ENCODE measurements around the gene STARD13.

The STARD13 gene

DNA sequence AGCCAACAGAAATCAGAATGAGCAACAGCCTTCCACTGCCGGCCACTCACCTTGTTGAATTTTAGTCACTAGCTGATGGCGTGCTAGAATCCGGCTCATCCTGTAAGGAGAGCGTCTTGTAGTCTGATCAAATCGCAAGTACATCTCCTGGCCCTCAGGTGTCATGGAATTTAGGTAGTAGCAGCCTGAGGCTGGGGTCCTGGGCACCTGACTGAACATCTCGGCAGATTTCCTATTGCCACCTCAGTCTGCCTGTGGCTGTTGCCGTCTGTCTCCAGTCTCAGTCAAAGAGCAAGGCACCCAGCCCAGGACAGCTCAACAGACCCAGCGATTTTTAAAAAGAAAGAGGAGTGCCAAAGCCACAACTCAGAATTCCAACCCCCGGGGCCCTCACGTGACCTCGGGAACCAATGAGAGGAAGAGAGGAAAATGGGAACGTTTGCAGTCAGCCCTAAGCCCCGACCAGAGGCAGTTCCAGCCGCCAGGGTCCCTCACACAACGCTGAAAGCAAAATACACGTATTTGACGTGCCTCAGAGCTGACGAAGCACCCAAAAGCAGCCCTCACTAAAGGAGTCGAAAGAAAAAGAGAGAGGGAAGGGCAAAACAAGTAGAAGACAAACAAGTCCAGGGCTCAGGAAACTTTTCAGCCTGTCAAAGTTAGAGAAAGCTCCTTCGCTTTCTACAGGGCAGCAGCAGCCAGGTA lies at the start of gene STARD13:
STARD13 (minus strand) TSS at position 336 of the 705 bp plus-strand sequence; CDS start at position 219, 117 bp downstream.
- in situ Hi-C loops (cut with MboI; ENCODE audit: low sequenced_read_pairs) = no loop called here

GRCh38 chr13:33334831-33335230 lies 49.3 kb upstream of the STARD13 start:
- in situ Hi-C loops (cut with MboI; ENCODE audit: low sequenced_read_pairs) = no loop called here

DNA sequence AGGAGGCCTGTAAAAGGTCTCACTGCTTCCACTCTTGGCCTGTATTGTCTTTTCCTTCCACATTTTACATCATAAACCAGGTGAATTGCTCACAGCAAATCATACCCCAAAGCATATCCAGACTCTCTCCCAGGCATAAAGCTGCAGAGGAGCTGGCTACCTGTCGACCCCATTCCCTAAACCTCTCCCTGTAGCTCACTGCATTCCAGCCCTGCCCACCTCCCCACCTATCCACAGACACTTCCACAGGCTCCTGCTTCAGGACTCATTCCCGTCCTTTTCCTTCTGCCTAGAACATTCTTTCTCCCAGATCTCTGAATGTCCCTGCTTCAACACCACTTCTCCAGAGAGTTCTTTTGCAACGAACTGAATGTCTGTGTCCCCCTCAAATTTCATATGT lies 46.4 kb upstream of the STARD13 start:
- in situ Hi-C loops (cut with MboI; ENCODE audit: low sequenced_read_pairs) = no loop called here

GRCh38 chr13:33330483-33330882 lies 44.9 kb upstream of the STARD13 start:
- in situ Hi-C loops (cut with MboI; ENCODE audit: low sequenced_read_pairs) = no loop called here

GRCh38 chr13:33328701-33329100 lies 43.1 kb upstream of the STARD13 start:
- in situ Hi-C loops (cut with MboI; ENCODE audit: low sequenced_read_pairs) = no loop called here

GRCh38 chr13:33326723-33327122 lies 41.2 kb upstream of the STARD13 start:
- in situ Hi-C loops (cut with MboI; ENCODE audit: low sequenced_read_pairs) = no loop called here

GRCh38 chr13:33326246-33326645 lies 40.7 kb upstream of the STARD13 start:
- in situ Hi-C loops (cut with MboI; ENCODE audit: low sequenced_read_pairs) = no loop called here

GRCh38 chr13:33323801-33324510 lies 38.4 kb upstream of the STARD13 start:
- in situ Hi-C loops (cut with MboI; ENCODE audit: low sequenced_read_pairs) = no loop called here

GRCh38 chr13:33322965-33323668 lies 37.6 kb upstream of the STARD13 start:
- in situ Hi-C loops (cut with MboI; ENCODE audit: low sequenced_read_pairs) = no loop called here

GRCh38 chr13:33322543-33322809 lies 36.9 kb upstream of the STARD13 start:
- in situ Hi-C loops (cut with MboI; ENCODE audit: low sequenced_read_pairs) = no loop called here

- in situ Hi-C loops (cut with MboI; ENCODE audit: low sequenced_read_pairs) = no loop called here
Observed at GRCh38 chr13:33321686-33322542, 36.4 kb upstream of the STARD13 start.

DNA sequence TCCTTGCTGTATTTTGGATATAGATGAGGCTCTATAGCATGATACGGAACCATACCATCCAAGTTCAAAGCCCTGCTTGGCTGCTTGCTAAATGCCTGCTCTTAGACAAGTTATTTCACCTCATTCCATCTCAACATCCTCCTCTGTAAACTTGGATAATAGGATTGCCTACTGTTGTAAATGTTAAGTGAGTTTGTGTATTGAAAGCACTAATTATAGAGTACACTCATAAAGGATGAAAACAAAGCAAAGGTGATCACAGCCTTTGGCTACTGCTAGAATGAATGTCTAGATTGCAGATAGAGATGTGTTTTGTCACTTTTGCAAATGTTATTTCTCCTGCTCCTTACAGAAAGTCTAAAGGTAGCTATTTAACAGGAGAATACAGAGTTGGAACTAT lies 34.3 kb upstream of the STARD13 start:
- in situ Hi-C loops (cut with MboI; ENCODE audit: low sequenced_read_pairs) = no loop called here

- in situ Hi-C loops (cut with MboI; ENCODE audit: low sequenced_read_pairs) = no loop called here
Observed at GRCh38 chr13:33318744-33319143, 33.2 kb upstream of the STARD13 start.

GRCh38 chr13:33318037-33318436 lies 32.5 kb upstream of the STARD13 start:
- in situ Hi-C loops (cut with MboI; ENCODE audit: low sequenced_read_pairs) = no loop called here

- in situ Hi-C loops (cut with MboI; ENCODE audit: low sequenced_read_pairs) = no loop called here
Observed at GRCh38 chr13:33316890-33317289, 31.3 kb upstream of the STARD13 start.

GRCh38 chr13:33313504-33313903 lies 27.9 kb upstream of the STARD13 start:
- in situ Hi-C loops (cut with MboI; ENCODE audit: low sequenced_read_pairs) = no loop called here

GRCh38 chr13:33312861-33313212 lies 27.3 kb upstream of the STARD13 start:
- in situ Hi-C loops (cut with MboI; ENCODE audit: low sequenced_read_pairs) = no loop called here

GRCh38 chr13:33312150-33312860 lies 26.8 kb upstream of the STARD13 start:
- in situ Hi-C loops (cut with MboI; ENCODE audit: low sequenced_read_pairs) = no loop called here

DNA sequence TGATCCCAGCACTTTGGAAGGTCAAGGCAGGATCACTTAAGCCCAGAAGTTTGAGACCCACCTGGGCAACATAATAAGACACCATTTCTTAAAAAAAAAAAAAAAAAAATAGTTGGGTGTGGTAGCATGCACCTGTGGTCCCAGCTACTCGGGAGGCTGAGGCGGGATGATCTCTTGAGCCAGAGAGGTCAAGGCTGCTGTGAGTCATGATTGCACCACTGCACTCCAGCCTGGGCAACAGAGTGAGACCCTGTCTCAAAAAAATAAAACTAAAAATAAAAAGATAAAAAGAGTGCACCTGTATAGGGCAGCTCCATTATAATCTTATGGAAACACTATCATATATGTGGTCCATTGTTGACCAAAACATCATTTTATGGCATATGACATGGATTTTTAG lies 25.5 kb upstream of the STARD13 start:
- in situ Hi-C loops (cut with MboI; ENCODE audit: low sequenced_read_pairs) = no loop called here

DNA sequence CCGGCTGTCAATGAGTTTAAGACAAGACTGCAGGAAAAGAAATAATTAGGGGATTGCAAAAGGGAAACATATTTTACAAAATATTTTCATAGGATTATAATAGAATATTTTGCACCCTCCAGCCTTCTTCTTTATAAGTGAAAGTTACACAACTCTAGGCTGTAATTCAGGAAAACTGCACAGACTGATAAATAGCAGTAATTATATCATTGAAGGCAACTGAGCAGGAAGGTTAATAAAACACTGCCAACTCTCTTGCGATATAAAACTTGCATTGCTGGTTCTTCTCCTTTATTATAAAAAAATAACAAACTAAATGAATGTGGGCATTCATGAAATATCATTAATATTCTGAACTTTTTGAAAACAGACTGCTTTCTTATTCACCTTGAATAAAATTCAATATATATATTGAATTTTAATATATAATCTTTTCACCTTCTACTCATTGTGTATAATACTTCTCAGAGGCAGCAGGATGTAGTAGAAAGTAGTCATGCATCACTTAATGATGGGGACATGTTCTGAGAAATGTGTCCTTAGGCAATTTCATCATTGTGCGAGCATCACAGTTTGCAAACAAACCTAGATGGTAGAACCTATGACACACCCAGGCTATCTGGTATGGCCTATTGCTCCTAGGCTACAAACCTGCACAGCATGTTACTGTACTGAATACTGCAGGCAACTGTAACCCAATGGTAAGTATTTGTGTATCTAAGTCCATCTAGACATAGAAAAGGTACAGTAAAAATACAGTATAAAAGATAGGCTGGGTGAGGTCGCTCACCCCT lies 24.9 kb upstream of the STARD13 start:
- in situ Hi-C loops (cut with MboI; ENCODE audit: low sequenced_read_pairs) = no loop called here

All from HL-60/S4 treated with retinoic acid at 250 ng/mL for 4 days and 3 days (cell line).